Liver (tissue), 9 donors: ENCODE results near the gene DNAJB1. TPM values are rescaled to one million over a fixed set of nuclear protein-coding genes. Genes with fewer than 3 reads are reported as not detected.
A peak's percentile ranks its signal among the peaks of the same experiment; 100 is the strongest.

Experiments used
- DNase-seq: peaks from one replicate; pipeline ENCODE4 v3.0.0-alpha.2; 2017; ENCODE audit warnings: low spot score
- H3K27ac ChIP-seq, 2 donors: one replicate each; pipeline ENCODE4 v1.7.0; 2013; ENCODE audit warnings: inconsistent platforms in 2 of 2, low read length in 2 of 2, control low read depth in 1 of 2, low read depth in 1 of 2, mild to moderate bottlenecking in 1 of 2
- H3K27me3 ChIP-seq, 4 donors: one replicate each; pipeline versions ENCODE4 v1.6.1 to v1.7.0; 2013; ENCODE audit warnings: low read length in 3 of 4, inconsistent platforms in 1 of 4, mild to moderate bottlenecking in 1 of 4, moderate library complexity in 1 of 4; ENCODE audit not compliant: control insufficient read depth in 4 of 4, insufficient read depth in 4 of 4
- H3K36me3 ChIP-seq, 4 donors: one replicate each; pipeline versions ENCODE4 v1.6.1 to v1.7.0; 2013; ENCODE audit warnings: low read length in 3 of 4, mild to moderate bottlenecking in 3 of 4, low read depth in 1 of 4, moderate library complexity in 1 of 4; ENCODE audit not compliant: control insufficient read depth in 4 of 4, insufficient read depth in 3 of 4
- H3K4me1 ChIP-seq, 4 donors: one replicate each; pipeline versions ENCODE4 v1.6.1 to v1.7.0; 2013; ENCODE audit warnings: low read length in 3 of 4, mild to moderate bottlenecking in 3 of 4, moderate library complexity in 1 of 4; ENCODE audit not compliant: control insufficient read depth in 4 of 4, insufficient read depth in 4 of 4
- H3K4me3 ChIP-seq, 3 donors: one replicate each; pipeline versions ENCODE4 v1.6.1 to v1.7.0; 2013; ENCODE audit warnings: low read length in 3 of 3, control low read depth in 1 of 3, low read depth in 1 of 3, mild to moderate bottlenecking in 1 of 3
- H3K9ac ChIP-seq, 2 donors: one replicate each; pipeline ENCODE4 v1.7.0; 2013; ENCODE audit warnings: low read length in 2 of 2, mild to moderate bottlenecking in 2 of 2, moderate library complexity in 2 of 2, control low read depth in 1 of 2, low read depth in 1 of 2
- H3K9me3 ChIP-seq, 4 donors: one replicate each; pipeline versions ENCODE4 v1.6.1 to v1.7.0; 2013; ENCODE audit warnings: low read length in 3 of 4; ENCODE audit not compliant: control insufficient read depth in 4 of 4
- ATF3 ChIP-seq: IDR thresholded peaks from 2 replicates; pipeline ENCODE4 v1.6.1; 2016; ENCODE audit warnings: antibody characterized with exemption
- CTCF ChIP-seq: fragments of 150-350 bp; IDR thresholded peaks from 2 replicates; pipeline ENCODE4 v1.5.1; 2017; ENCODE audit warnings: improper control_type of control experiment, low read depth, low read length; ENCODE audit not compliant: missing input control
- EGR1 ChIP-seq, 2 donors: IDR thresholded peaks; 2 replicates each; pipeline ENCODE4 v1.6.1; 2016 to 2018; ENCODE audit warnings: antibody characterized with exemption in 2 of 2, low read depth in 2 of 2
- FOXA1 ChIP-seq: IDR thresholded peaks from 2 replicates; pipeline ENCODE4 v1.6.1; 2016; ENCODE audit warnings: antibody characterized with exemption
- FOXA2 ChIP-seq: IDR thresholded peaks from 2 replicates; pipeline ENCODE4 v1.6.1; 2016; ENCODE audit warnings: antibody characterized with exemption
- GABPA ChIP-seq, 2 donors: IDR thresholded peaks in 1 of 2; conservative IDR thresholded peaks in 1 of 2; 2 replicates each; pipeline ENCODE4 v1.6.1; 2016; ENCODE audit warnings: antibody characterized with exemption in 2 of 2, mild to moderate bottlenecking in 1 of 2, moderate library complexity in 1 of 2
- HNF4A ChIP-seq, 2 donors: conservative IDR thresholded peaks; 2 replicates each; pipeline ENCODE4 v1.6.1; 2016; ENCODE audit warnings: antibody characterized with exemption in 2 of 2, mild to moderate bottlenecking in 2 of 2
- HNF4G ChIP-seq: IDR thresholded peaks from 2 replicates; pipeline ENCODE4 v1.6.1; 2016; ENCODE audit warnings: antibody characterized with exemption
- JUND ChIP-seq, 2 donors: IDR thresholded peaks; 2 replicates each; pipeline ENCODE4 v1.6.1; 2016; ENCODE audit warnings: antibody characterized with exemption in 2 of 2
- MAX ChIP-seq: IDR thresholded peaks from 2 replicates; pipeline ENCODE4 v1.6.1; 2016; ENCODE audit warnings: antibody characterized with exemption
- NR2F2 ChIP-seq: IDR thresholded peaks from 2 replicates; pipeline ENCODE4 v1.6.1; 2016; ENCODE audit warnings: antibody characterized with exemption
- RAD21 ChIP-seq, 2 donors: IDR thresholded peaks; 2 replicates each; pipeline ENCODE4 v1.6.1; 2016; ENCODE audit warnings: antibody characterized with exemption in 2 of 2, mild to moderate bottlenecking in 2 of 2
- REST ChIP-seq: IDR thresholded peaks from 2 replicates; pipeline ENCODE4 v1.6.1; 2016; ENCODE audit warnings: antibody characterized with exemption, mild to moderate bottlenecking
- RXRA ChIP-seq, 2 donors: IDR thresholded peaks; 2 replicates each; pipeline ENCODE4 v1.6.1; 2017 to 2018; ENCODE audit warnings: antibody characterized with exemption in 2 of 2, mild to moderate bottlenecking in 1 of 2
- SP1 ChIP-seq: IDR thresholded peaks from 2 replicates; pipeline ENCODE4 v1.6.1; 2018; ENCODE audit warnings: antibody characterized with exemption, mild to moderate bottlenecking
- TAF1 ChIP-seq: conservative IDR thresholded peaks from 2 replicates; pipeline ENCODE4 v1.6.1; 2016; ENCODE audit warnings: antibody characterized with exemption, mild to moderate bottlenecking
- YY1 ChIP-seq: IDR thresholded peaks from 2 replicates; pipeline ENCODE4 v1.6.1; 2016; ENCODE audit warnings: antibody characterized with exemption, mild to moderate bottlenecking
- ZBTB33 ChIP-seq: IDR thresholded peaks from 2 replicates; pipeline ENCODE4 v1.6.1; 2016; ENCODE audit warnings: antibody characterized with exemption
- WGBS: extraction: QIAGEN DNeasy Blood & Tissue Kit; methylation state at CpG from one replicate; pipeline ENCODE4 v1.1.7; 2013; 5-methylcytosine and 5-hydroxymethylcytosine counted together
- polyA plus RNA-seq, 2 donors: library from polyadenylated mRNA; stranded (reverse) in 1 of 2; unstranded in 1 of 2; fragments of 200-250 nt in 1 of 2; fragments of >200 nt in 1 of 2; fragmentation: Nextera tagmentation in 1 of 2; extraction: Ambion mirVana in 1 of 2; gene quantifications; one replicate each; pipeline versions ENCODE4 v1.2.1 to v1.2.3, GENCODE V29; 2013 to 2015
- total RNA-seq, 2 donors: library from RNA; depleted of rRNA; stranded (reverse); fragments of >200 nt; gene quantifications; one replicate each; pipeline ENCODE4 v1.2.3, GENCODE V29; 2014
- donor health status: healthy.
- donor health status: healthy.
- donor health status: healthy.
- donor health status: healthy.
- donor health status: healthy.

DNAJB1 gene
- total and polyA plus RNA-seq, 4 donors: 29.4 to 43.0 (median 34.5) TPM

- H3K4me3 ChIP-seq: no peak overlapping the region
- no peak for TF ChIP-seq GABPA (IDR thresholded peaks at IDR 0.05 in 1 of 2, conservative IDR thresholded peaks at IDR 0.05 in 1 of 2)
- TF ChIP-seq JUND (IDR thresholded peaks at IDR 0.05): no peak
- TF ChIP-seq MAX: no peak
- no peak for TF ChIP-seq YY1
- TF ChIP-seq NR2F2: no peak
- no peak for TF ChIP-seq RXRA (IDR thresholded peaks at IDR 0.05)
- TF ChIP-seq HNF4A (conservative IDR thresholded peaks at IDR 0.05): no peak
- no peak for TF ChIP-seq REST
- no peak for TF ChIP-seq RAD21 (IDR thresholded peaks at IDR 0.05)
- no peaks in the 10 kb centered on the region for H3K9me3 ChIP-seq
- H3K36me3 ChIP-seq: peaks cover 5 to 19% (median 14%) of the 10 kb centered on the region in 4 donors
- H3K27me3 ChIP-seq: no peaks in the 10 kb centered on the region
- DNase-seq: no peak
- H3K4me1 ChIP-seq: peaks cover 25 to 49% (median 40%) of the 10 kb centered on the region in 4 donors
- WGBS: 84% methylated on average over 4 of the region's 4 CpGs
- peak overlapping the region; percentile 60 to 63 for H3K27ac ChIP-seq
- no peak overlapping the region for H3K9ac ChIP-seq
These were observed 7.0 kb downstream of the DNAJB1 start for GRCh38 chr19:14511229-14511593.

GRCh38 chr19:14510311-14511228 lies 7.6 kb downstream of the DNAJB1 start:
- Histone ChIP-seq H3K9ac (peak overlapping the region in 1 of 2 donors; percentile 9), H3K27ac (peak overlapping the region; percentile 60 to 63), H3K4me1 (peaks cover 19 to 43% (median 34%) of the 10 kb centered on the region in 4 donors), H3K9me3 (no peaks in the 10 kb centered on the region), H3K27me3 (no peaks in the 10 kb centered on the region), H3K4me3 (no peak overlapping the region), H3K36me3 (peaks cover 2 to 13% (median 10%) of the 10 kb centered on the region in 4 donors)
- WGBS: 38% methylated on average over 22 of the region's 22 CpGs
- TF ChIP-seq SP1 (no peak), JUND (IDR thresholded peaks at IDR 0.05) (peak in 1 of 2 donors; percentile 73), RAD21 (IDR thresholded peaks at IDR 0.05) (no peak), ZBTB33 (no peak), HNF4G (no peak), HNF4A (conservative IDR thresholded peaks at IDR 0.05) (peak in 1 of 2 donors; percentile 37), RXRA (IDR thresholded peaks at IDR 0.05) (peak; percentile 33 to 45), MAX (peak; percentile 10), TAF1 (no peak), REST (no peak), YY1 (peak; percentile 8), GABPA (IDR thresholded peaks at IDR 0.05 in 1 of 2, conservative IDR thresholded peaks at IDR 0.05 in 1 of 2) (no peak), FOXA1 (no peak), FOXA2 (no peak), ATF3 (peak; percentile 59), NR2F2 (no peak), CTCF (no peak), EGR1 (IDR thresholded peaks at IDR 0.05; ENCODE audit: low read depth in 2 of 2) (no peak)
- no peak for DNase-seq
